BLaER1 treated with 17β-estradiol and CSF1 and Interleukin-3, amounts not matched to agents 10 nM and 100 nM (cell line): Measurements from ENCODE around the gene ZSWIM9.
A peak's percentile ranks its signal among the peaks of the same experiment; 100 is the strongest.
"Not testable (repeated sequence)": the region's sequence is repeated elsewhere in the genome, so short reads cannot be mapped to it uniquely, and the experiment has no call there.

Experiments
- H3K27ac ChIP-seq, 11 experiments: shearing (Covaris generic); formaldehyde crosslinking; 2 replicates each; pipeline ENCODE4 v1.8.1; 2022
- H3K27me3 ChIP-seq, 11 experiments: shearing (Covaris generic); formaldehyde crosslinking; 2 replicates each; pipeline ENCODE4 v1.8.1; 2022
- H3K36me3 ChIP-seq, 11 experiments: shearing (Covaris generic); formaldehyde crosslinking; 2 replicates each; pipeline ENCODE4 v1.8.1; 2022
- H3K4me1 ChIP-seq, 10 experiments: shearing (Covaris generic); formaldehyde crosslinking; 2 replicates each; pipeline ENCODE4 v1.8.1; 2022
- H3K4me2 ChIP-seq, 11 experiments: shearing (Covaris generic); formaldehyde crosslinking; 2 replicates each; pipeline ENCODE4 v1.8.1; 2022
- H3K4me3 ChIP-seq, 10 experiments: shearing (Covaris generic); formaldehyde crosslinking; 2 replicates each; pipeline ENCODE4 v1.8.1; 2022
- H3K9ac ChIP-seq, 11 experiments: shearing (Covaris generic); formaldehyde crosslinking; 2 replicates each; pipeline ENCODE4 v1.8.1; 2022
- H3K9me3 ChIP-seq, 11 experiments: shearing (Covaris generic); formaldehyde crosslinking; replicated peaks in 1 of 11; 2 replicates each; pipeline ENCODE4 v1.8.1; 2022
- H4K20me1 ChIP-seq, 11 experiments: shearing (Covaris generic); formaldehyde crosslinking; 2 replicates each; pipeline ENCODE4 v1.8.1; 2022
- Cebpa-rat ChIP-seq, 11 experiments: shearing (Covaris generic); IDR thresholded peaks; 2 replicates each; pipeline ENCODE4 v1.8.1; 2022

Gene ZSWIM9

DNA sequence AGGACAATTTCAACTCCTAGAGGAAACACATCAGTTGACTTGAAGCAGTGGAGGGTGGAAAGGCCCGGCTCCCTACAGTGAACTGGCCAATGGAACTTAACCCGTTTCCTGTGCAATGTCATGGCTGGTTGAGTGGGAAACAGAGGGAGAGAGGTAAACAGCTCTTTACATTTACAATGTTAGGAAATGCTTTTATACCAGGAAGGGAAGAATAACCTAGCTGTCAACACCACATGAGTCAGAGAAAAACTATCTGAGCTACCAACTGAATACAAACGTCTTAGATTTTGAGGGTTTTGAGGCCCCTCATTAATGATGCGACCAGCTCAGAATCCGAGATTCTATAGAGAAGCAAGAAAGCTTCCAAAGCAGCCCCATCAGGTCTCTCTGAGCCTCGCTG is 48.5 kb downstream of the ZSWIM9 start:
- no peak overlapping the region for H3K27ac ChIP-seq
- no peak overlapping the region for H3K4me3 ChIP-seq
- no peak for TF ChIP-seq Cebpa-rat (IDR thresholded peaks at IDR 0.05)
- peak overlapping the region in 3 of 11 experiments; percentile 13 to 18 (median 14); a peak in 3 of 22 replicates for H3K4me2 ChIP-seq
- no peaks in the 10 kb centered on the region for H4K20me1 ChIP-seq
- H3K36me3 ChIP-seq, result peaks cover 80 to 100% (median 98%) of the 10 kb centered on the region in 11 experiments
- H3K9me3 ChIP-seq, result no peaks in the 10 kb centered on the region
- H3K4me1 ChIP-seq, result peaks cover 0 to 22% (median 14%) of the 10 kb centered on the region in 10 experiments; a peak in 11 of 20 replicates
- no peaks in the 10 kb centered on the region for H3K27me3 ChIP-seq
- no peak overlapping the region for H3K9ac ChIP-seq

- Histone ChIP-seq H3K36me3 (peaks cover 70 to 100% (median 98%) of the 10 kb centered on the region in 11 experiments), H3K4me1 (peaks cover 0 to 22% (median 14%) of the 10 kb centered on the region in 10 experiments; a peak in 11 of 20 replicates)
Measured at GRCh38 chr19:48220784-48221183, 50.3 kb downstream of the ZSWIM9 start.

DNA sequence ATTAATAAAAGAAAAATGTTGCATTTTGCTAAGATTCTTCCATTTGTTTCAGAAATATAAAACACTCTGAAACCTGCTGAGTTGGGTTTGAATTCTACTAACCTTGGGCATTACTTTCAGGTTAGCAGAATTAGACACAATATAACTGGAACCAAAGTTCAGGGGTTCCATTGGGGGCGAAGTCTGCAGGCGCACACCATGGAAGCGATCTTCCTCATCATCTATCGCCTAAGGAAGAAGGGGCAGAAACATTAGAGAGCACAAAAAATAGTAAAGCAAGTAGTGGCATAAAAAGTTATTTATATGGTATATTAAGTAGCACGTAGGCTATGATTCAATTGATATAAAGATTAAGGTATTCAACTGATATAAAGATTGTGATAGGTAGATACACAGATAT is 51.1 kb downstream of the ZSWIM9 start:
- H3K9me3 ChIP-seq, result no peaks in the 10 kb centered on the region
- no peaks in the 10 kb centered on the region for H4K20me1 ChIP-seq
- no peak overlapping the region for H3K4me3 ChIP-seq
- peaks cover 0 to 22% (median 14%) of the 10 kb centered on the region in 10 experiments; a peak in 11 of 20 replicates for H3K4me1 ChIP-seq
- H3K27me3 ChIP-seq, result no peaks in the 10 kb centered on the region
- no peak overlapping the region for H3K9ac ChIP-seq
- no peak for TF ChIP-seq Cebpa-rat (IDR thresholded peaks at IDR 0.05)
- peaks cover 72 to 100% (median 98%) of the 10 kb centered on the region in 11 experiments for H3K36me3 ChIP-seq
- H3K4me2 ChIP-seq, result no peak overlapping the region; a peak in 1 of 22 replicates
- no peak overlapping the region for H3K27ac ChIP-seq

More at GRCh38 chr19:48220784-48221183, 50.3 kb downstream of the ZSWIM9 start:
- H3K9ac ChIP-seq, H3K27me3 ChIP-seq, H3K4me3 ChIP-seq, H3K4me2 ChIP-seq, H3K27ac ChIP-seq, H4K20me1 ChIP-seq, H3K9me3 ChIP-seq: not testable (repeated sequence)

- no peak overlapping the region for H3K4me2 ChIP-seq
- TF ChIP-seq Cebpa-rat (IDR thresholded peaks at IDR 0.05), result no peak
- peaks cover 99 to 100% (median 100%) of the 10 kb centered on the region in 11 experiments for H3K36me3 ChIP-seq
- H3K9ac ChIP-seq, result no peak overlapping the region
- no peaks in the 10 kb centered on the region for H3K9me3 ChIP-seq
- peaks cover 0 to 16% (median 2%) of the 10 kb centered on the region in 10 experiments; a peak in 6 of 20 replicates for H3K4me1 ChIP-seq
- no peak overlapping the region for H3K27ac ChIP-seq
- no peaks in the 10 kb centered on the region for H3K27me3 ChIP-seq
- no peak overlapping the region for H3K4me3 ChIP-seq
- H4K20me1 ChIP-seq, result peaks cover 0 to 52% (median 0%) of the 10 kb centered on the region in 11 experiments; a peak in 9 of 22 replicates
Measured at GRCh38 chr19:48230555-48231129, 60.2 kb downstream of the ZSWIM9 start.

DNA sequence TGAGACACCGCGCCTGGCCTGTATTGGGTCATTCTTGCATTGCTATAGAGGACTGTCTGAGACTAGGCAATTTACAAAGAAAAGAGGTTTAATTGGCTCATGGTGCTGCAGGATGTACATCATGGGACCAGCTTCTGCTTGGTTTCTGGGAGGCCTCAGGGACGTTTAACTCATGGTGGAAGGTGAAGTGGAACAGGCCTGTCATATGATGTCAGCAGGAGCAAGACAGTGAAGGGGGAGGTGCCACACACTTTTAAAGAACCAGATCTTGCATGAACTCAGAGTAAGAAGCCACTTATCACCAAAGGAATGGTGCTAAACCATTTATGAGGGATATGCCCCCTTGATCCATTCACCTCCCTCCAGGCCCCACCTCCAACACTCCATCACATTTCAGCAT is 66.6 kb downstream of the ZSWIM9 start:
- Histone ChIP-seq H3K27ac (no peak overlapping the region), H3K27me3 (no peaks in the 10 kb centered on the region), H3K36me3 (peaks cover 90 to 100% (median 100%) of the 10 kb centered on the region in 11 experiments), H4K20me1 (peaks cover 0 to 60% (median 18%) of the 10 kb centered on the region in 11 experiments; a peak in 8 of 22 replicates), H3K4me2 (no peak overlapping the region), H3K4me3 (no peak overlapping the region), H3K9me3 (no peaks in the 10 kb centered on the region), H3K9ac (no peak overlapping the region), H3K4me1 (peaks cover 0 to 13% (median 1%) of the 10 kb centered on the region in 10 experiments; a peak in 9 of 20 replicates)
- TF ChIP-seq Cebpa-rat (IDR thresholded peaks at IDR 0.05), result no peak

GRCh38 chr19:48239120-48239519 is 68.6 kb downstream of the ZSWIM9 start:
- H4K20me1 ChIP-seq, result peaks cover 0 to 43% (median 18%) of the 10 kb centered on the region in 11 experiments; a peak in 8 of 22 replicates
- peaks cover under 1 to 11% (median under 1%) of the 10 kb centered on the region in 10 experiments; a peak in 15 of 20 replicates for H3K4me1 ChIP-seq
- H3K4me3 ChIP-seq, result no peak overlapping the region
- no peaks in the 10 kb centered on the region for H3K9me3 ChIP-seq
- H3K27ac ChIP-seq, result no peak overlapping the region
- no peak overlapping the region for H3K4me2 ChIP-seq
- TF ChIP-seq Cebpa-rat (IDR thresholded peaks at IDR 0.05), result no peak
- no peaks in the 10 kb centered on the region for H3K27me3 ChIP-seq
- peaks cover 80 to 96% (median 92%) of the 10 kb centered on the region in 11 experiments for H3K36me3 ChIP-seq
- H3K9ac ChIP-seq, result no peak overlapping the region

DNA sequence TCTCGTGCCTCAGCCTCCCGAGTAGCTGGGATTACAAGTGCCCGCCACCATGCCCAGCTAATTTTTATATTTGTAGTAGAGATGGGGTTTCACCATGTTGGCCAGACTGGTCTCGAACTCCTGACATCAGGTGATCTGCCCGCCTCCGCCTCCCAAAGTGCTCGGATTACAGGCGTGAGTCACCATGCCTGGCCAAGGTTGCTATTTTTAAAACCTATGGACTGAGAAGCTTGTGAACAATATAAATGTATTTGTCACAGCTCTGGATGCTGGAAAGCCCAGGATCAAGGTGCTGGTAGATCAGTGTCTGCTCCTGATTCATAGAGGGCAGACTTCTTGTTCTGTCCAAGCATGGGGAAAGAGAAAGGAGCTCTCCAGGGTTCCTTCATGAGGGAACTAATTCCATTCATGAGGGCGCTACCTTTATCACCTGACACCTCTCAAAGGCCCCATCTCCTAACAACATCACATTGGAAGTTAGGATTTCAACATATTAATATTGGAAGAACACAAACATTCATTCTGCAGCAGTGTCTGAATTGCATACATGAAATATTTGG is 69.2 kb downstream of the ZSWIM9 start:
- Histone ChIP-seq H3K4me1 (peaks cover 6 to 15% (median 6%) of the 10 kb centered on the region in 10 experiments), H3K4me3 (no peak overlapping the region), H3K27ac (no peak overlapping the region), H3K9me3 (no peaks in the 10 kb centered on the region), H3K36me3 (peaks cover 75 to 91% (median 86%) of the 10 kb centered on the region in 11 experiments), H3K9ac (no peak overlapping the region), H3K27me3 (no peaks in the 10 kb centered on the region), H4K20me1 (peaks cover 0 to 43% (median 18%) of the 10 kb centered on the region in 11 experiments; a peak in 8 of 22 replicates), H3K4me2 (no peak overlapping the region)
- TF ChIP-seq Cebpa-rat (IDR thresholded peaks at IDR 0.05), result no peak

GRCh38 chr19:48241771-48242170 is 71.3 kb downstream of the ZSWIM9 start:
- Histone ChIP-seq H3K4me1 (peaks cover 13 to 33% (median 23%) of the 10 kb centered on the region in 10 experiments), H4K20me1 (peaks cover 0 to 40% (median 18%) of the 10 kb centered on the region in 11 experiments; a peak in 9 of 22 replicates), H3K36me3 (peaks cover 67 to 87% (median 81%) of the 10 kb centered on the region in 11 experiments)
- not testable (repeated sequence) for H3K4me2 ChIP-seq, H3K9me3 ChIP-seq, H3K27ac ChIP-seq, H3K4me3 ChIP-seq, H3K27me3 ChIP-seq, H3K9ac ChIP-seq

- TF ChIP-seq Cebpa-rat (IDR thresholded peaks at IDR 0.05), result no peak
- Histone ChIP-seq H3K9ac (peak overlapping the region; percentile 14 to 69 (median 51); a peak in 19 of 22 replicates), H3K27me3 (no peaks in the 10 kb centered on the region), H4K20me1 (peaks cover 0 to 28% (median 7%) of the 10 kb centered on the region in 11 experiments; a peak in 9 of 22 replicates), H3K9me3 (no peaks in the 10 kb centered on the region), H3K4me1 (peaks cover 26 to 51% (median 38%) of the 10 kb centered on the region in 10 experiments), H3K4me2 (peak overlapping the region; percentile 70 to 87 (median 81)), H3K36me3 (peaks cover 56 to 83% (median 70%) of the 10 kb centered on the region in 11 experiments), H3K4me3 (peak overlapping the region in 8 of 10 experiments; percentile 13 to 48 (median 36); a peak in 13 of 20 replicates), H3K27ac (peak overlapping the region; percentile 55 to 72 (median 66))
Measured at GRCh38 chr19:48244281-48244680, 73.8 kb downstream of the ZSWIM9 start.
